ENCODE measurements around the gene NUP214. TPM values are rescaled to one million over a fixed set of nuclear protein-coding genes. Genes with fewer than 3 reads are reported as not detected.
"Not testable (repeated sequence)": the region's sequence is repeated elsewhere in the genome, so short reads cannot be mapped to it uniquely, and the experiment has no call there.

NUP214 gene
- total RNA-seq, 5 donors from 2014 or later (not counting 1 experiment from before 2014, with no cell fraction given), result 66.7 to 106 (median 68.5) TPM

DNA sequence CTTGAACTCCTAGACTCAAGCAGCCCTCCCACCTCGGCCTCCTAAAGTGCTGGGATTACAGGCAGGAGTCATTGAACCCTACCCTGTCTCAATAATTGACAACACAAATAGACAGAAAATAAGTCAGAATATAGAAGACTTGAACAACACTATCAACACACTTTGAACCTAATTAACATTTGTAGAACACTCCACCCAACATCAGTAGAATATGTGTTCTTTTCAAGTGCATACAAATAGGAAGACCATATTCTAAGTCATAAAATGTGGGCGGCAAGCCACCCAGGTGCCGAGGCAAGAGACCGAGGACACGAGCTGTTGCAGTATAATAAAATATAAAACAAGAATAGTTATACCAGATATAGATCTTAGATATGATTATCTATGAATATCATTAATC, 118.9 kb downstream of the NUP214 start:
- H3K27me3 Mint-ChIP-seq; POLR2A ChIA-PET; ATAC-seq (replicated peaks in 1 of 4); H3K36me3 Mint-ChIP-seq; H3K27me3 ChIP-seq (replicated peaks in 1 of 2; ENCODE audit: control insufficient read depth in 2 of 2, extremely low read depth in 1 of 2, insufficient read depth in 2 of 2, low read length in 1 of 2); H3K4me3 ChIP-seq (ENCODE audit: control insufficient read depth in 1 of 2, extremely low read depth in 1 of 2, low read length in 1 of 2); DNase-seq; H3K36me3 ChIP-seq (ENCODE audit: control insufficient read depth in 2 of 2, extremely low read depth in 1 of 2, insufficient read depth in 1 of 2, low read length in 1 of 2); H3K9me3 Mint-ChIP-seq; H3K27ac Mint-ChIP-seq; H3K4me3 Mint-ChIP-seq; H3K27ac ChIP-seq (ENCODE audit: low read length); H3K4me1 ChIP-seq (ENCODE audit: control insufficient read depth in 1 of 2, extremely low read depth in 1 of 2, insufficient read depth in 2 of 2, low read length in 2 of 2); CTCF ChIA-PET; H3K9me3 ChIP-seq: not testable (repeated sequence)
- no CpG with 5 or more reads among the region's 5 CpGs for WGBS (ENCODE audit: insufficient coverage)
- H3K4me1 Mint-ChIP-seq, result peaks cover 1 to 11% (median 10%) of the 10 kb centered on the region in 3 donors

DNA sequence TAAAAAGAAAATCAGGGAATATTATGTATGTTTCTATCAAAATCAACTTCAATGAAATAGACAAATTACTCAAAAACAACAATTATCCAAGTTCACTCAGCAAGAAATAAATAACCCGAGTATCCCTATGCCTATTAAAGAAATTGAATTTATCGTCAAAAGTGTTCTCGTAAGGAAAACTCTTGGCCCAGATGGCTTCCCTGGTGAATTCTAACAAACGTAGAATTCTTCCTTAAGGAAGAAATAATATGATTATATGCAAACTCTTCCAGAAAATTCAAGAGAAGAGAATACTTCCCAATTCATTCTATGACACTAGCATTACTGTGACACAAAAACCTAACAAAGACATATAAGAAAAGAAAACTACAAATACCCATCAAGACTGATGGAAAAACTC, 121.2 kb downstream of the NUP214 start:
- ATAC-seq (replicated peaks in 1 of 4) (no peak), DNase-seq (no peak)
- H3K27ac ChIP-seq (ENCODE audit: low read length), result no peak overlapping the region
- peaks cover under 1 to 11% of the 10 kb centered on the region in 2 experiments for H3K4me1 ChIP-seq (ENCODE audit: control insufficient read depth in 1 of 2, extremely low read depth in 1 of 2, insufficient read depth in 2 of 2, low read length in 2 of 2)
- H3K27me3 Mint-ChIP-seq, result no peaks in the 10 kb centered on the region
- no peaks in the 10 kb centered on the region for H3K27me3 ChIP-seq (replicated peaks in 1 of 2; ENCODE audit: control insufficient read depth in 2 of 2, extremely low read depth in 1 of 2, insufficient read depth in 2 of 2, low read length in 1 of 2)
- no peak overlapping the region for H3K4me3 ChIP-seq (ENCODE audit: control insufficient read depth in 1 of 2, extremely low read depth in 1 of 2, low read length in 1 of 2)
- peaks cover 0 to 7% (median 6%) of the 10 kb centered on the region in 3 donors for H3K4me1 Mint-ChIP-seq
- no peak overlapping the region for H3K27ac Mint-ChIP-seq
- H3K9me3 ChIP-seq, result no peaks in the 10 kb centered on the region
- ChIA-PET POLR2A (no interaction called here), CTCF (interaction anchor here in 1 of 2 donors (0.7 kb wide), 1 partner anchor 191 kb away, joined by 5 read pairs; no protein-coding TSS in a partner anchor)
- no peaks in the 10 kb centered on the region for H3K36me3 ChIP-seq (ENCODE audit: control insufficient read depth in 2 of 2, extremely low read depth in 1 of 2, insufficient read depth in 1 of 2, low read length in 1 of 2)
- H3K4me3 Mint-ChIP-seq, result no peak overlapping the region
- WGBS (ENCODE audit: insufficient coverage), result no CpG with 5 or more reads among the region's 4 CpGs
- peaks cover 7% of the 10 kb centered on the region for H3K36me3 Mint-ChIP-seq
- peaks cover 0 to 4% (median 0%) of the 10 kb centered on the region in 3 donors for H3K9me3 Mint-ChIP-seq

DNA sequence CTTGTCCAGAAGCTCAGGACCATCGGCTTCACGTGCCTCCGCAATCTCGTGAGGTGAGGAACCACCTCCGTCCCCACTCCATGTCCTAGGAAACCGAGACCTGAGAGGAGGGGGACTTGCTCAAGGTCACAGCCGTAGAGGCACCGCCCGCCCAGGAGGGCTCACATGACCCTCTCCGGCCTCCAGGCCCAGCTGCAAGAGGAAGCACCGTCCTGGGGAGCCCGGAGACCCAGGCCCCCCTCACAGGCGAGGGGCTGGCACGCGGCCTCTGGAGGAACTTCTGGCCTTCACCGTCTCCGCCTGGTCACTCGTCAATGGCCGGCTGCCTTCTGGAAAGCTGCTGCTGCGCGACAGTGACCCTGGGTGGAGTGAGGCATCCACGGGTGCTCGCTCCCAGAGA, 126.7 kb downstream of the NUP214 start:
- H3K4me3 Mint-ChIP-seq, result peak overlapping the region; percentile 70 to 81 (median 75)
- Histone ChIP-seq H3K4me1 (ENCODE audit: control insufficient read depth in 1 of 2, extremely low read depth in 1 of 2, insufficient read depth in 2 of 2, low read length in 2 of 2) (peaks cover 29 to 66% of the 10 kb centered on the region in 2 experiments), H3K27ac (ENCODE audit: low read length) (peak overlapping the region; percentile 55), H3K9me3 (no peaks in the 10 kb centered on the region), H3K36me3 (ENCODE audit: control insufficient read depth in 2 of 2, extremely low read depth in 1 of 2, insufficient read depth in 1 of 2, low read length in 1 of 2) (no peaks in the 10 kb centered on the region), H3K4me3 (ENCODE audit: control insufficient read depth in 1 of 2, extremely low read depth in 1 of 2, low read length in 1 of 2) (peak overlapping the region; percentile 44 to 62), H3K27me3 (replicated peaks in 1 of 2; ENCODE audit: control insufficient read depth in 2 of 2, extremely low read depth in 1 of 2, insufficient read depth in 2 of 2, low read length in 1 of 2) (no peaks in the 10 kb centered on the region)
- H3K4me1 Mint-ChIP-seq, result peaks cover 39 to 59% (median 57%) of the 10 kb centered on the region in 3 donors
- WGBS (ENCODE audit: insufficient coverage), result 68% methylated on average over 22 of the region's 23 CpGs
- POLR2A ChIA-PET, result no interaction called here
- H3K9me3 Mint-ChIP-seq, result no peaks in the 10 kb centered on the region
- H3K27me3 Mint-ChIP-seq, result no peaks in the 10 kb centered on the region
- no peaks in the 10 kb centered on the region for H3K36me3 Mint-ChIP-seq
- peak overlapping the region in 1 of 2 donors; percentile 99 for H3K27ac Mint-ChIP-seq
- CTCF ChIA-PET, result interaction anchor here in 1 of 2 donors (1.0 kb wide), 2 partner anchors 18 to 22 kb away, joined by 3 read pairs; no protein-coding TSS in a partner anchor
- DNase-seq (no peak), ATAC-seq (replicated peaks in 1 of 4) (no peak)

DNA sequence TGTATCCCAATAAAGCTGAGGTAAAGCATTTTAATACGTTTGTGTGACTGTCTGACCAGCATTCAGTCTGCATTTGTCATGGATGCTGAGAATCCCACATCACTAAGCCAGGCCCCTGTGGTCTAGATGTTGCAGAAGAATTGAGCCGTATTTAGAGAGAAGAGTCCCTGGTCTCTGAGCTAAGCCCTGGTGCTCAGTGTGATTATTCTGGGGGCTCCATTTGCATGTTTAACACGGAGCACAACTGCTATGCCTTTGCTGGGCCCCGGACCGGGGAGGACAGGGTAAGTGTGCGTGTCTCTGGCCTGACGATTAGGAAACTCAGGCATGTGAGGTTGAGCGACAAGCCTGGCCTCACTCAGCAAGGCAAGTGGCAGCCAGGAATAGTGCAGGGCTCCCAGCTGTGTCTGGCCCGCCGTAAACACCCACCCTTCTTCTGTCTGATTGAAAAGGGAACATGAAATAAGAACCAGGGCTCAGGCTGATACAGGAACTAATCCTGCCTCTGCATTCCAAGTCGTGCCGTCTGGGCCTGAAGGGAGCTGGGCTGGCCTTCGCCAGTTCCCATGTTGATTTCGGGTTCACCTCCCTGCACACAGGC, 128.6 kb downstream of the NUP214 start:
- POLR2A ChIA-PET, result interaction anchor here in 1 of 2 donors (1.0 kb wide), 1 partner anchor 24 kb away, joined by 4 read pairs; no protein-coding TSS in a partner anchor
- no peaks in the 10 kb centered on the region for H3K9me3 ChIP-seq
- peaks cover 37 to 84% of the 10 kb centered on the region in 2 experiments for H3K4me1 ChIP-seq (ENCODE audit: control insufficient read depth in 1 of 2, extremely low read depth in 1 of 2, insufficient read depth in 2 of 2, low read length in 2 of 2)
- no peak for DNase-seq
- CTCF ChIA-PET, result no interaction called here
- no peaks in the 10 kb centered on the region for H3K27me3 ChIP-seq (replicated peaks in 1 of 2; ENCODE audit: control insufficient read depth in 2 of 2, extremely low read depth in 1 of 2, insufficient read depth in 2 of 2, low read length in 1 of 2)
- Mint-ChIP-seq H3K27me3 (no peaks in the 10 kb centered on the region), H3K4me3 (peak overlapping the region; percentile 9 to 81 (median 24)), H3K9me3 (no peaks in the 10 kb centered on the region), H3K27ac (peak overlapping the region; percentile 84 to 99), H3K36me3 (no peaks in the 10 kb centered on the region), H3K4me1 (peaks cover 51 to 76% (median 73%) of the 10 kb centered on the region in 3 donors)
- H3K27ac ChIP-seq (ENCODE audit: low read length), result no peak overlapping the region
- peaks cover 3 to 12% of the 10 kb centered on the region in 2 donors for H3K36me3 ChIP-seq (ENCODE audit: control insufficient read depth in 2 of 2, extremely low read depth in 1 of 2, insufficient read depth in 1 of 2, low read length in 1 of 2)
- no peak overlapping the region for H3K4me3 ChIP-seq (ENCODE audit: control insufficient read depth in 1 of 2, extremely low read depth in 1 of 2, low read length in 1 of 2)
- 96% methylated on average over 12 of the region's 14 CpGs for WGBS (ENCODE audit: insufficient coverage)
- no peak for ATAC-seq (replicated peaks in 1 of 4)

DNA sequence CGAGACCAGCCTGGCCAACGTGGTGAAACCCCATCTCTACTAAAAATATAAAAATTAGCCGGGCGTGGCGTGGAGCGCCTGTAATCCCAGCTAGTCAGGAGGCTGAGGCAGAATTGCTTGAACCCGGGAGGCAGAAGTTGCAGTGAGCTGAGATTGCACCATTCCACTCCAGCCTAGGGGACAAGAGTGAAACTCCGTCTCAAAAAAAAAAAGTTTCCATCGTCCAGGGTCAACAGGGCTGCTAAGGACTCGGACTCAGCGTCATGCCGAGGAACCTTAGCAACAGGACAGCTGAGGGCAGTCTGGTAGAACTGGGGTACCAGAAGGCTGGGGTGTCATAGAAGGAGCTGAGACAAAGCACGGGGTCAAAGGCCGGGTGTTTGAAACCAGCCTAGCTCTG, 129.2 kb downstream of the NUP214 start:
- POLR2A ChIA-PET, result interaction anchor here in 1 of 2 donors (0.5 to 0.6 kb wide), 2 partner anchors 16 to 126 kb away, joined by 6 to 9 read pairs; no protein-coding TSS in a partner anchor
- Mint-ChIP-seq H3K9me3 (no peaks in the 10 kb centered on the region), H3K27me3 (no peaks in the 10 kb centered on the region), H3K27ac (peak overlapping the region; percentile 84 to 99), H3K36me3 (no peaks in the 10 kb centered on the region), H3K4me1 (peaks cover 55 to 80% (median 75%) of the 10 kb centered on the region in 3 donors), H3K4me3 (peak overlapping the region in 2 of 3 donors; percentile 24 to 81)
- Histone ChIP-seq H3K36me3 (ENCODE audit: control insufficient read depth in 2 of 2, extremely low read depth in 1 of 2, insufficient read depth in 1 of 2, low read length in 1 of 2) (peaks cover 6 to 18% of the 10 kb centered on the region in 2 donors), H3K9me3 (no peaks in the 10 kb centered on the region), H3K27ac (ENCODE audit: low read length) (peak overlapping the region; percentile 93), H3K4me3 (ENCODE audit: control insufficient read depth in 1 of 2, extremely low read depth in 1 of 2, low read length in 1 of 2) (no peak overlapping the region), H3K4me1 (ENCODE audit: control insufficient read depth in 1 of 2, extremely low read depth in 1 of 2, insufficient read depth in 2 of 2, low read length in 2 of 2) (peaks cover 37 to 91% of the 10 kb centered on the region in 2 experiments), H3K27me3 (replicated peaks in 1 of 2; ENCODE audit: control insufficient read depth in 2 of 2, extremely low read depth in 1 of 2, insufficient read depth in 2 of 2, low read length in 1 of 2) (no peaks in the 10 kb centered on the region)
- no peak for DNase-seq
- WGBS (ENCODE audit: insufficient coverage), result 100% methylated on average over 6 of the region's 14 CpGs
- CTCF ChIA-PET, result no interaction called here
- no peak for ATAC-seq (replicated peaks in 1 of 4)

DNA sequence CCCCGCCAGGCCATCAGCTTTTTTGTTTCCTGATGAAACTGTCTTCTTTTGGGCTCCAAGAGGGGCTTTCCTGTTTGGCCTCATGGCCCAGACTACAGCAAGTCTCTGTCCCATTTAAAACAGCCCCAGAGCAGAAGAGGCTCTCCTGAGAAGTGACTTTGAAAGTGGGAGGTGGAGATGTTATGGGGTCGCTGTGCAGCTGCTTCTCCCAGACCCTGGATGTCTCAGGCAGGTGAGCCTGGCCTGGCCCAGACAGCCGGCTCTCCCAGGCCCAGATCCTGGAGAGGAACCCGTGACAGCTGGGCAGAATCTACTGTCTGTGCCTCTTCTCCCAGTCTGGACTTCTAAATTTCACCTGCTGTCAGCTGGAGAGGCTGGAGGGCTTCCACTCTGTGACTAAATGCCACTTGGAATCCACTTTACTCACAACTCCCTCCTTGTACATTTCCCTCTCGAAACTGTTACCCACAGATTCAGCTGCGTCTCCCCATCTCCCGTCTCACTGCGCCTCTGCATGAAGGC, 130.4 kb downstream of the NUP214 start:
- H3K27me3 ChIP-seq (replicated peaks in 1 of 2; ENCODE audit: control insufficient read depth in 2 of 2, extremely low read depth in 1 of 2, insufficient read depth in 2 of 2, low read length in 1 of 2), result no peaks in the 10 kb centered on the region
- peaks cover 16 to 30% of the 10 kb centered on the region in 2 donors for H3K36me3 ChIP-seq (ENCODE audit: control insufficient read depth in 2 of 2, extremely low read depth in 1 of 2, insufficient read depth in 1 of 2, low read length in 1 of 2)
- under 1% methylated on average over 7 of the region's 8 CpGs for WGBS (ENCODE audit: insufficient coverage)
- peaks cover 62 to 87% (median 82%) of the 10 kb centered on the region in 3 donors for H3K4me1 Mint-ChIP-seq
- peak overlapping the region; percentile 55 to 60 for H3K4me3 ChIP-seq (ENCODE audit: control insufficient read depth in 1 of 2, extremely low read depth in 1 of 2, low read length in 1 of 2)
- H3K27me3 Mint-ChIP-seq, result no peaks in the 10 kb centered on the region
- CTCF ChIA-PET, result interaction anchor here (0.6 to 1.2 kb wide), 5 partner anchors 8 to 81 kb away, joined by 3 to 5 read pairs (median 4); no protein-coding TSS in a partner anchor
- H3K9me3 Mint-ChIP-seq, result no peaks in the 10 kb centered on the region
- H3K9me3 ChIP-seq, result no peaks in the 10 kb centered on the region
- H3K4me1 ChIP-seq (ENCODE audit: control insufficient read depth in 1 of 2, extremely low read depth in 1 of 2, insufficient read depth in 2 of 2, low read length in 2 of 2), result peaks cover 37 to 100% of the 10 kb centered on the region in 2 experiments
- H3K27ac Mint-ChIP-seq, result peak overlapping the region; percentile 99
- ATAC-seq (replicated peaks in 1 of 4), result peak in 3 of 4 experiments; percentile 12 to 31 (median 23)
- POLR2A ChIA-PET, result interaction anchor here (0.5 to 2.1 kb wide), 7 partner anchors 14 to 1263 kb away, joined by 3 to 24 read pairs (median 4); no protein-coding TSS in a partner anchor
- H3K36me3 Mint-ChIP-seq, result peaks cover 7% of the 10 kb centered on the region
- H3K4me3 Mint-ChIP-seq, result peak overlapping the region; percentile 81 to 86 (median 81)
- peak in 1 of 35 experiments; percentile 42 for DNase-seq
- H3K27ac ChIP-seq (ENCODE audit: low read length), result peak overlapping the region; percentile 93

Data from T-cell (primary cell).